ENCODE measurements around the gene FRMD8.

DNA sequence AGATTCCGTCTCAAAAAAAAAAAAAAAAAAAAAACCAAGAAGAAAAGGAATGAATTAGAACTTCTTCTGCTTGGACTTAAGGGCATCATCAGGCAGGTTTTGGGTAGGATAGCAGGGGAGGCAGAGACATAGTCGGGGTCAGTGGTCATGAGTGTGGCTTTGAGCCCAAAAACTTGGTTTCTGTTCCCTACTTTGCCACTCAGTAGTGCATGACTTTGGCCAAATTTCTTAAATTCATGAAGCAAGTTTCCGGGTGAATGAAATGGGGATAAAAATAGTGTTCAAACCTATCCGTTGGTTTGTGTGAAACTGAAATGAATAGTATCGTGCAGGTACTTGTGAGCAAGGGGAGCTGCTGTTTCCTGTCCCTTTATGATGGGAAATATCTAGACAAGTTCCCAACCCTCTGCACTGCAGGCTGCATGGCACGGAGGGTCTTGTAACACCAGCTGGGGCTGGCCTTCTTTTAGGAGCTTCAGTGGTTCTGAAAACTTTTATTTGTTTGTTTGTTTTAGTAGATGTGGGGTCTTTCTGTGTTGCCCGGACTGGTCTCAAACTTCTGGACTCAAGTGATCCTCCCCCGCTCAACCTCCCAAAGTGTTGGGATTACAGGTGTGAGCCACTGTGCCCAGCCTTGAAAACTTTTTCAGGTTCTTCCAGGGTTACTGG is 54.5 kb downstream of the FRMD8 start:
- TF ChIP-seq, protein P1, sequence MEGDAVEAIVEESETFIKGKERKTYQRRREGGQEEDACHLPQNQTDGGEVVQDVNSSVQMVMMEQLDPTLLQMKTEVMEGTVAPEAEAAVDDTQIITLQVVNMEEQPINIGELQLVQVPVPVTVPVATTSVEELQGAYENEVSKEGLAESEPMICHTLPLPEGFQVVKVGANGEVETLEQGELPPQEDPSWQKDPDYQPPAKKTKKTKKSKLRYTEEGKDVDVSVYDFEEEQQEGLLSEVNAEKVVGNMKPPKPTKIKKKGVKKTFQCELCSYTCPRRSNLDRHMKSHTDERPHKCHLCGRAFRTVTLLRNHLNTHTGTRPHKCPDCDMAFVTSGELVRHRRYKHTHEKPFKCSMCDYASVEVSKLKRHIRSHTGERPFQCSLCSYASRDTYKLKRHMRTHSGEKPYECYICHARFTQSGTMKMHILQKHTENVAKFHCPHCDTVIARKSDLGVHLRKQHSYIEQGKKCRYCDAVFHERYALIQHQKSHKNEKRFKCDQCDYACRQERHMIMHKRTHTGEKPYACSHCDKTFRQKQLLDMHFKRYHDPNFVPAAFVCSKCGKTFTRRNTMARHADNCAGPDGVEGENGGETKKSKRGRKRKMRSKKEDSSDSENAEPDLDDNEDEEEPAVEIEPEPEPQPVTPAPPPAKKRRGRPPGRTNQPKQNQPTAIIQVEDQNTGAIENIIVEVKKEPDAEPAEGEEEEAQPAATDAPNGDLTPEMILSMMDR (IDR thresholded peaks at IDR 0.05) = no peak
- peak; percentile 57 for TF ChIP-seq POLR2A (IDR thresholded peaks at IDR 0.05)
